NT2/D1 (cell line): ENCODE measurements around the gene TUBGCP6.

Experiments
- YY1 ChIP-seq: IDR thresholded peaks from 2 replicates; pipeline ENCODE4 v1.6.1; 2011; ENCODE audit not compliant: insufficient read length, insufficient read depth
- ZNF274 ChIP-seq: IDR thresholded peaks from 2 replicates; pipeline ENCODE4 v1.6.1; 2011; ENCODE audit warnings: mild to moderate bottlenecking, low read depth, low read length

GRCh38 chr22:50179937-50180726 is 64.7 kb downstream of the TUBGCP6 start:
- TF ChIP-seq ZNF274 (no peak), YY1 (no peak)
